ENCODE results near the gene C9.
"Not testable (repeated sequence)": the region's sequence is repeated elsewhere in the genome, so short reads cannot be mapped to it uniquely, and the experiment has no call there.

C9 gene

GRCh38 chr5:39270225-39270848 lies 94.0 kb downstream of the C9 start:
- FAIRE-seq = peak; percentile 42

GRCh38 chr5:39267186-39267585 lies 97.1 kb downstream of the C9 start:
- DNase-seq (ENCODE audit: insufficient read length, low spot score) = no peak
- FAIRE-seq = no peak

More at GRCh38 chr5:39270225-39270848, 94.0 kb downstream of the C9 start:
- DNase-seq (ENCODE audit: insufficient read length, low spot score) = no peak

DNA sequence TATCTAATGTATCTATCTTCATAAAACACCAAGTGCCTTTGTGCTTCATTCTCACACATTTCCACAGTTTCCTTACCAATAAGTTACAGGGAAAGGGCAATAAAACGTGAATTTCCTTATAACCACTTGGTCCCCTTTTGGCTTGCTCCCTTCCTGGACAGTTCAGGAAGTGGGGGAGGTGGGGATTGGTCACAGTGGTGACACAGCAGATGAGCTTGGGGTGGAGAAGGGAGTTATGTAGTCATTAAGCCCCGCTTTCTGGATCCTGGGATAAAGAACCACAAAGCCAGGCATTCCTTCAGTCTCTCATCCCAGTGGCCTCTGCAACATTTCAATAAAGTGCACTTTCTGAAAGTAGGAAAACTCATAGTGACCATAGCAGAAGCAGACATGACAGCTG lies 97.9 kb downstream of the C9 start:
- FAIRE-seq (peak; percentile 46), DNase-seq (ENCODE audit: insufficient read length, low spot score) (no peak)

GRCh38 chr5:39264528-39264927 lies 99.8 kb downstream of the C9 start:
- FAIRE-seq (no peak), DNase-seq (ENCODE audit: insufficient read length, low spot score) (no peak)

DNA sequence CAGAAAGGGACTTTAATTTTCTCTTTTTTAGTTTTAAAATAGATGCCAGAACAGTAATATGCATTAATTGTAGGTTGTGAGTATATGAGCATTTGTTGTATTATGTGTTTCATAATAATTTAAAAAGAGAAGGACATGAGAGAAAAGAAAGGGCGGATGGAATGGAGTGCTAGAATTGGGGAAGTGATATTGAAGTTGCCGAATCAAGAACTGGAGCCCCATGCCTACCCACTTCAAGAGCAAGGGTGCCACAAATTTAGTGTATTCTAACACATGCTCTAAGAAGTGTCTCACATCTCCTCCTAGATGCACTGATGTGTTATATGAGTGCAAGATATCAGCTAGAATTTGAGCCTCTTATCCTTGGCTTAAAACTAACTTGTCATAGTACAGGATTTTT lies 101.3 kb downstream of the C9 start:
- FAIRE-seq (no peak), DNase-seq (ENCODE audit: insufficient read length, low spot score) (no peak)

GRCh38 chr5:39260095-39260494 lies 104.2 kb downstream of the C9 start:
- FAIRE-seq = no peak
- no peak for DNase-seq (ENCODE audit: insufficient read length, low spot score)

- FAIRE-seq = no peak
These were observed 106.7 kb downstream of the C9 start for GRCh38 chr5:39257554-39257953.

DNA sequence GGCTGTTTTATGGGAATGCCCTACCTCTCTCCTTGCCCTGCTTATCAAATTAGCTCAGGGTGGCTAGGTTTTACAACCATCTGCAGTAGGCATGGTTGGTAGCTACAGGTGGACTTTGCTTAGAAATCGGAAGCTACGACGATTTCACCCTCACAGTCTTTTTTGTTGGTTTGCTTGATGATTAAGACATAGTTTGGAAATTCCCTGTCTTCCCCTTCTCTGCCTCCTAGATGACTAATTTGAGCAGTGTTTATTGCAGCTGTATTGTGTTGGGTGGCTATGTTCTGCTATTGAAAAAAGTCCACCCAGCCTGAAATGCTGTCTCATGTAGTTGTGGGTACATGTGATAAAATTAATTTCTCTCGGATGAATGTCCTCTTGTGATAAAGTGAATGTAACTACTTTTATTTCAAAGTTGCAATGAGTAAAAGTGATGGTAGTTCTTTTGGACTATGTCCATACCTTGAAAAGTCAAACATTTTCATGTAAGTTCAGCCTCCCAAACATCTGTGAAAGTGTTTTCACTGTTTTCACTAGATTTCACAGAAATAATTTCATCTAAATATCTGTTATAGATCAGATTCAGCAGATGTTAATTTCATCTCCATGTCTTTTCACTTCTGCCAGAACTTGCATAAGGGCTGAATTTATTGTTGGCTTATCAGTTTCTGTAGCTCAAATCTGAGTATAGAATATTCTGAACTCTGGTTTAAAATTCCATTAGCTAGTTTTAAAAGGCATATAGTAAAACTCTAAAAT lies 107.6 kb downstream of the C9 start:
- DNase-seq (ENCODE audit: insufficient read length, low spot score) (peak; percentile 53), FAIRE-seq (peak; percentile 78)

More at GRCh38 chr5:39257554-39257953, 106.7 kb downstream of the C9 start:
- DNase-seq (ENCODE audit: insufficient read length, low spot score) = no peak

- DNase-seq (ENCODE audit: insufficient read length, low spot score) (no peak), FAIRE-seq (no peak)
These were observed 108.9 kb downstream of the C9 start for GRCh38 chr5:39255406-39255805.

DNA sequence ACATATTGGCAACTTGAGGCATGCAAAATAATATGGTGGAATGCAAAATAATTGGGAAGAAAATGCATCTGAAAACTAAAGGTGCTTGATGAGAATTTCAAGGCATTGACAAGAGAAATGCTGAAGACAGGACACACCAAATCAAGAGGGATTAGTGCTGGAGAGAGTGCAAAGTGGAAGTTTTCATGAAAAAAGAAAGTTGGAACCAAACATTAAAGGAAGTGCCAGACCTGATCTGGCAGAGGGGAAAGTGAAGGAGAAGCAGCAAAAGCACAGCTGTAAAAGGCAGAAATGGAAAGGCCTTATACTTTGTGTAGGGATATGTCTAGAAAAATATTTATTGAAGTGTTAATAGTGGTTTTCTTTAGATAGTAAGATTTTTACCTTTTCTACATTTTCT lies 109.6 kb downstream of the C9 start:
- no peak for FAIRE-seq

GRCh38 chr5:39253196-39253595 lies 111.1 kb downstream of the C9 start:
- FAIRE-seq (peak; percentile 92), DNase-seq (ENCODE audit: insufficient read length, low spot score) (no peak)

More for the DNA sequence above, 109.6 kb downstream of the C9 start:
- DNase-seq (ENCODE audit: insufficient read length, low spot score) = no peak

DNA sequence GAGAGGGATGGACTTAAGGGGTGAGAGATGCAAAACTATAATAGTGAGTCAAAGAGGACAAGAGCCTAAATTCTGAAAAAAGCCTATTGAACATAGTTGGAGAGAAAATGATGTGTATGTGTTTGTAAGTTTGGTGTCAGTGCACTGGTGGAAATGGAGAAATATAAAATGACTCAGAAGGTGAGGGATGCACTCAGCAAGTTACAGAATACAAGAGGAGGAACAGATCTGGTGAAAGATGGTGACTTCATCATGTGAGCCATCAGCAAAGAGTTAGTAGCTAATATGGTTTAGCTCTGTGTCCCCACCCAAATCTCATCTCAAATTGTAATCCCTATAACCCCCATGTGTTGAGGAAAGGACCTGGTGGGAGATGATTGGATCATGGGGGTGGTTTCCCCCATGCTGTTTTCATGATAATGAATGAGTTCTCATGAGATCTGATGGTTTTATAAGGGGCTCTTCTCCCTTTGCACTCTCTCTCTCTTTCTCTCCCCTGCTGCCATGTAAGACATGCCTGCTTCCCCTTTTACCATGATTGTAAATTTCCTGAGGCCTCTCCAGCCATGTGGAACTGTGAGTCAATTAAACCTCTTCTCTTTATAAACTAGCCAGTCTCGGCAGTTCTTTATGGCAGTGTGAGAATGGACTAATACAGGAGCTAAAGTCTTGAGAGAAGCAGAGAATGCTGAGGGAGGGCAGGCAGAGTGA lies 114.6 kb downstream of the C9 start:
- peak; percentile 40 for FAIRE-seq
- no peak for DNase-seq (ENCODE audit: insufficient read length, low spot score)

GRCh38 chr5:39249069-39249468 lies 115.2 kb downstream of the C9 start:
- DNase-seq (ENCODE audit: insufficient read length, low spot score) = no peak
- FAIRE-seq = peak; percentile 26

- FAIRE-seq (no peak), DNase-seq (ENCODE audit: insufficient read length, low spot score) (no peak)
These were observed 123.5 kb downstream of the C9 start for GRCh38 chr5:39240750-39241149.

- FAIRE-seq (no peak), DNase-seq (ENCODE audit: insufficient read length, low spot score) (no peak)
These were observed 125.8 kb downstream of the C9 start for GRCh38 chr5:39238366-39239105.

GRCh38 chr5:39236718-39237117 lies 127.6 kb downstream of the C9 start:
- peak; percentile 54 for FAIRE-seq
- DNase-seq (ENCODE audit: insufficient read length, low spot score) = no peak

DNA sequence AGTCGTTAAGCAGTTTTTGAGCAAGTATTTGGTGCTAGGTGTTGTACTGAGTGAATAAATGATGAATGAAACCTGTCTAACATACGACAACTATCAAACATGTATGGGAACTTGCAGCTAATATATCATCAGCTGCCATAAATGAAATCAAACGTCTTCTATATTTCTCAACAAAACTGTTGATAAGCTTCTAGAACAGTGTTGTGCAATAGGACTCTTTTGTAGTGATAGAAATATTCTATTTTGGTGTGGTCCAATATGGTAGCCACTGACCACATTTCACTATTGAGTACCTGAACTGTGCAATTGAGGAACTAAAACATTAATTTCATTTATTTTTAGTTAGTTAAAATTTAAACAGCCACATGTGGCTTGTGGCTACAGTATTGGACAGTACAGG lies 128.6 kb downstream of the C9 start:
- FAIRE-seq (no peak), DNase-seq (ENCODE audit: insufficient read length, low spot score) (no peak)

DNA sequence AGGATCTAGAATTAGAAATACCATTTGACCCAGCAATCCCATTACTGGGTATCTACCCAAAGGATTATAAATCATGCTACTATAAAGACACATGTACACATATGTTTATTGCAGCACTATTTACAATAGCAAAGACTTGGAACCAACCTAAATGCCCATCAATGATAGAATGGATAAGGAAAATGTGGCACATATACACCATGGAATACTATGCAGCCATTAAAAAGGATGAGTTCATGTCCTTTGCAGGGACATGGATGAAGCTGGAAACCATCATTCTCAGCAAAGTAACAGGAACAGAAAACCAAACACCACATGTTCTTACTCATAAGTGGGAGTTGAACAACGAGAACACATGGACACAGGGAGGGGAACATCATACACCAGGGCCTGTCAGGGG lies 129.8 kb downstream of the C9 start:
- DNase-seq (ENCODE audit: insufficient read length, low spot score); FAIRE-seq: not testable (repeated sequence)
